ENCODE measurements around the gene LDHA.

The LDHA gene

DNA sequence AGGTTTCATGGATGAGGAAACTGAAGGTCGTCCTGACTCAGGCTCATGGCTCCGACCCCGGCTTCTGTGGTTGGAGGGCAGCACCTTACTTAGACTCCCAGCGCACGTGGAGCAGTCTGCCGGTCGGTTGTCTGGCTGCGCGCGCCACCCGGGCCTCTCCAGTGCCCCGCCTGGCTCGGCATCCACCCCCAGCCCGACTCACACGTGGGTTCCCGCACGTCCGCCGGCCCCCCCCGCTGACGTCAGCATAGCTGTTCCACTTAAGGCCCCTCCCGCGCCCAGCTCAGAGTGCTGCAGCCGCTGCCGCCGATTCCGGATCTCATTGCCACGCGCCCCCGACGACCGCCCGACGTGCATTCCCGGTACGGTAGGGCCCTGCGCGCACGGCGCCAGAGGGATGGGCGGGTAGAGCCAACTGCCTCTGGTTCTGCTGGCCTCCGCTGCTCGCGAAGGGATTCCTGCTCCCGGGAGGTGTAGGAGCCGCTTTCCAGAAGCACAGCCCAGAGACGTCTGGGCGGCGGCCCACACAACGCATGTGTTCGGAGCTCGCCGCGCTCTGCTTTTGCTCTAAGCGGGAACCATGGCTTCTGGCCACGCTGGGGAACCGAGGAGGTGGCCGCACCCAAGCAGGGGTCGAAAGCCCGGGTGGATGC, at the start of gene LDHA:
Gene LDHA, plus strand, starts transcription at position 289 of the 653 bp plus-strand sequence. CDS start 2,280 bp downstream, outside the sequence.
- DNase-seq (ENCODE audit: low spot score), result peak; percentile 96
- ChIA-PET POLR2A (ENCODE audit: low non-redundant PET) (interaction anchor here (0.6 to 2.9 kb wide), 5 partner anchors 11 to 1782 kb away, joined by 3 to 38 read pairs (median 3); partner anchors contain the start of genes GTF2H1 and HPS5), CTCF (interaction anchor here (0.5 to 1.3 kb wide), 4 partner anchors 11 to 150 kb away, joined by 3 to 5 read pairs (median 4); no protein-coding TSS in a partner anchor)
- TF ChIP-seq, protein P1, sequence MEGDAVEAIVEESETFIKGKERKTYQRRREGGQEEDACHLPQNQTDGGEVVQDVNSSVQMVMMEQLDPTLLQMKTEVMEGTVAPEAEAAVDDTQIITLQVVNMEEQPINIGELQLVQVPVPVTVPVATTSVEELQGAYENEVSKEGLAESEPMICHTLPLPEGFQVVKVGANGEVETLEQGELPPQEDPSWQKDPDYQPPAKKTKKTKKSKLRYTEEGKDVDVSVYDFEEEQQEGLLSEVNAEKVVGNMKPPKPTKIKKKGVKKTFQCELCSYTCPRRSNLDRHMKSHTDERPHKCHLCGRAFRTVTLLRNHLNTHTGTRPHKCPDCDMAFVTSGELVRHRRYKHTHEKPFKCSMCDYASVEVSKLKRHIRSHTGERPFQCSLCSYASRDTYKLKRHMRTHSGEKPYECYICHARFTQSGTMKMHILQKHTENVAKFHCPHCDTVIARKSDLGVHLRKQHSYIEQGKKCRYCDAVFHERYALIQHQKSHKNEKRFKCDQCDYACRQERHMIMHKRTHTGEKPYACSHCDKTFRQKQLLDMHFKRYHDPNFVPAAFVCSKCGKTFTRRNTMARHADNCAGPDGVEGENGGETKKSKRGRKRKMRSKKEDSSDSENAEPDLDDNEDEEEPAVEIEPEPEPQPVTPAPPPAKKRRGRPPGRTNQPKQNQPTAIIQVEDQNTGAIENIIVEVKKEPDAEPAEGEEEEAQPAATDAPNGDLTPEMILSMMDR (conservative IDR thresholded peaks at IDR 0.05; ENCODE audit: low read depth), result no peak
- peak within 1 kb of the TSS; percentile 98 for H3K27ac ChIP-seq

DNA sequence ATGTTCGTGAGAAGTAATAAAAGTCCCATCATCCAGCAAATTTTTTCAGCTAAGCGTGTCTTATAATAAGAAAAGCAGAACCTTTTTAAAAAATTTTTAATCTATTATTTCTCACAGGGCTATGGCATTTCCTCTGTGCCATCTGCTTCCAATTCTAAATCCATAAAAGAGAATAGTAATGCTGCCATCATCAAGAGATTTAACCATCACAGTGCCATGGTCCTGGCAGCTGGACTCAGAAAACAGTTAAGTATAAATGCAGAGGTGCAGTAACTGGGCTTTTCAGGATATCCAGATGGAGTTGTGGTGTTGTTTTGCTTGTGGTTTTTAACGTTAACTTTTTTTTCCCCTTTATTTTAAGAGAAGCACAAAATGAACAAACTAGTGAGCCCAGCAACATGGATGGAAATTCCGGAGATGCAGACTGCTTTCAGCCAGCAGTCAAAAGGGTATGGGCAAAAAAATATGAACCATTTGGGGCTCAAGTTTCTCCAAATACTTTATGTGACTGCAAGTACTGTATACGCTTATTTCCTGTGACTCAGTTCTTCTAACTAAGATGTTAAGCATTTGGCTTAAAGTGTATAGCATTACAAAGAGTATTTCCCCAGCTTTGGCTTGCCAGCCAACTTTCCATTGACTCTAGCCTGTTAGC, 46.8 kb upstream of the LDHA start:
- POLR2A ChIA-PET (ENCODE audit: low non-redundant PET), result no interaction called here
- TF ChIP-seq, protein P1 (conservative IDR thresholded peaks at IDR 0.05; ENCODE audit: low read depth), result no peak
- H3K27ac ChIP-seq, result no peak overlapping the region
- CTCF ChIA-PET, result no interaction called here
- DNase-seq (ENCODE audit: low spot score), result no peak

DNA sequence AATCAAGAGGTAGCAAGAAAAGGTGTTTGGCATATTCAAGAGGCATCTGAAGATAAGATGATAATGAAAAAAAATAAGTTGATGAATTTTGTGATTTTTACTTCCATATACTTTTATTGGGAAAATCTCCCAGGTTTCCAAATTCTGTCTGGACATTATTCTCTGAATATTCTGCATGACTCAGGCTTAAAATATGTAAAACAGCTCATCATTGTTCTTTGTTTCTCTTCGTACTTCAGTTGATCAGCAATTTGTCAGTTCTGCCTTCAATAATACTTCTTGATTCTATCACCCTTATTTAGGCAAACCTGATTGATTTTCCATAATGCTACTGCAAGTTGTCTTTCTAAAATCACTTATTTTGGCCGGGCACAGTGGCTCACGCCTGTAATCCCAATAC, 41.8 kb upstream of the LDHA start:
- peak; percentile 35 for DNase-seq (ENCODE audit: low spot score)
- TF ChIP-seq, protein P1 (conservative IDR thresholded peaks at IDR 0.05; ENCODE audit: low read depth), result no peak
- H3K27ac ChIP-seq, result peak overlapping the region; percentile 31
- CTCF ChIA-PET, result interaction anchor here (0.6 kb wide), 1 partner anchor 16 kb away, joined by 3 read pairs; no protein-coding TSS in a partner anchor
- POLR2A ChIA-PET (ENCODE audit: low non-redundant PET), result no interaction called here

DNA sequence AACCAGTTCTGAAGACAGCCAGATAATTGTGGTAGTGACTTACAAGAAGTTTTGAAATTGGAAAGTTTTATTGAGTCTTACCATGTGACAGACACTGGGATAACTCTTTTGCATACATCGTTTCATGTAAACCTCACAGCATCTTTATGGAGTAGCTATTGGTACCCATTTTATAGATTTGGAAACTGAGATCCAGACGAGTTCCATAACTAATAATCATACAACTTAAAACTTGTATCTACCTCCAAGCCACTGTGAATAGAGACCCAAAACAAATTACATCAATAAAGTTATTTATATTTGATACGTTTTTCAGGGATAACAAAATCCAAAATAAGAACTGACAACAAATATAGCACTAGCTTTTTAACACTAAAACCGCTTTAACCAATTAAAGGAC, 35.7 kb upstream of the LDHA start:
- no peak overlapping the region for H3K27ac ChIP-seq
- TF ChIP-seq, protein P1 (conservative IDR thresholded peaks at IDR 0.05; ENCODE audit: low read depth), result no peak
- POLR2A ChIA-PET (ENCODE audit: low non-redundant PET), result interaction anchor here (1.2 kb wide), 1 partner anchor 36 kb away, joined by 3 read pairs; the partner anchor contains the start of gene LDHA
- no peak for DNase-seq (ENCODE audit: low spot score)
- CTCF ChIA-PET, result no interaction called here

DNA sequence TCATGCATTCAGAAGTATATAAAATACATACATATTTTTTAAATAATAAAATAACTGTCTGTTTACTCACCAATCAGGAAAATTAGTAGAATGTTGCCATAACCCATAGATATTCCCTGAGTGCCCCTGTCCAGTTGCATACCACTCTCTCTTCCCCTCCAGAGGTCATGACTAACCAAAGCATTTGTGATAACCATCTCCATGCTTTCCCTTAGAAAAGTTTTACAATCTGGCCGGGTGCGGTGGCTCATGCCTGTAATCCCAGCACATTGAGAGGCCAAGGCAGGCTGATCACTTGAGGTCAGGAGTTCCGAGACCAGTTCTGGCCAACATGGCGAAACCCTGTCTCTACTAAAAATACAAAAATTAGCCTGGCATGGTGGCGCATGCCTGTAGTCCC, 33.2 kb upstream of the LDHA start:
- POLR2A ChIA-PET (ENCODE audit: low non-redundant PET), result interaction anchor here (0.6 kb wide), 1 partner anchor 195 kb away, joined by 4 read pairs; no protein-coding TSS in a partner anchor
- CTCF ChIA-PET, result interaction anchor here (0.7 kb wide), 1 partner anchor 414 kb away, joined by 3 read pairs; no protein-coding TSS in a partner anchor
- TF ChIP-seq, protein P1 (conservative IDR thresholded peaks at IDR 0.05; ENCODE audit: low read depth), result no peak
- H3K27ac ChIP-seq, result no peak overlapping the region
- DNase-seq (ENCODE audit: low spot score), result no peak

DNA sequence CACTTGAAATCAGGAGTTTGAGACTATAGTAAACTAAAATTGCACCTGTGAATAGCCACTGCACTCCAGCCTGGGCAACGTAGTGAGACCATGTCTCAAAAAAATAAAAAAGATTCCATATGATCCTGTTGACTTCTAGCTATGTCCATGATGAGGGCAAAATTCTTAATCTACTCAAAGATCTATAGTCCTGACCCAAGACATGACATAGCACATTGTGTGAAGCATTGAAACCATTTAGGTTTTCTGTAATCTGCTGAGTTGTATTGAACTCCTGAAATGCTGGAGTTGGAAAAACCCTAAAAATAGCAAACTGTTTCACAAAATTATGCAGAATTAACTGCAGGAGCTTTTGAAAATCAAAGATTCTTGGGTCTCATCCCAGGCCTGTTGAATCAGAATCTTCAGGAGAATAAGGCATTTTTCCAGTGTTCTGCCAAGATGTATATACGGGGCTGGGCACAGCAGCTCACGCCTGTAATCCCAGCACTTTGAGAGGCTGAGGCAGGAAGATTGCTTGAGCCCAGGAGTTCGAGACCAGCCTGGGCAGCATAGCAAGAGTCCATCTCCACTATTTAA, 29.8 kb upstream of the LDHA start:
- CTCF ChIA-PET, result no interaction called here
- TF ChIP-seq, protein P1 (conservative IDR thresholded peaks at IDR 0.05; ENCODE audit: low read depth), result no peak
- no peak for DNase-seq (ENCODE audit: low spot score)
- H3K27ac ChIP-seq, result no peak overlapping the region
- POLR2A ChIA-PET (ENCODE audit: low non-redundant PET), result no interaction called here

Measured in RWPE1 (cell line).